Spleen (tissue), 7 donors: ENCODE results near the gene ABCC5.

Experiments
- POLR2A ChIP-seq, 3 donors: fragments of 450-650 bp; IDR thresholded peaks; one replicate each; pipeline ENCODE4 v1.5.1; 2017; ENCODE audit warnings: antibody characterized with exemption in 3 of 3, mild to moderate bottlenecking in 1 of 3
- POLR2AphosphoS5 ChIP-seq, 3 donors: sonication (generic); formaldehyde crosslinking; IDR thresholded peaks; one replicate each; pipeline ENCODE4 v1.5.1; 2017; ENCODE audit warnings: antibody characterized with exemption in 3 of 3
- TF ChIP-seq, protein P1 (sequence below), 11 experiments: fragments of 200-600 bp in 7 of 11; fragments of 450-650 bp in 4 of 11; sonication (generic) in 4 of 11; IDR thresholded peaks in 8 of 11; conservative IDR thresholded peaks in 3 of 11; 1 replicate in 7 of 11; 2 replicates in 4 of 11; pipeline versions ENCODE4 v1.4.0 to v1.8.0; 2016 to 2021; ENCODE audit warnings: antibody characterized with exemption in 11 of 11, inconsistent platforms in 4 of 11, mild to moderate bottlenecking in 1 of 11
- donor health status: DM: no; HTN: no; CAD: no; lungs with moderate emphysema.
- donor health status: DM: no; HTN: no; CAD: no.
- donor health status: DM: no; HTN: no; CAD: no.

DNA sequence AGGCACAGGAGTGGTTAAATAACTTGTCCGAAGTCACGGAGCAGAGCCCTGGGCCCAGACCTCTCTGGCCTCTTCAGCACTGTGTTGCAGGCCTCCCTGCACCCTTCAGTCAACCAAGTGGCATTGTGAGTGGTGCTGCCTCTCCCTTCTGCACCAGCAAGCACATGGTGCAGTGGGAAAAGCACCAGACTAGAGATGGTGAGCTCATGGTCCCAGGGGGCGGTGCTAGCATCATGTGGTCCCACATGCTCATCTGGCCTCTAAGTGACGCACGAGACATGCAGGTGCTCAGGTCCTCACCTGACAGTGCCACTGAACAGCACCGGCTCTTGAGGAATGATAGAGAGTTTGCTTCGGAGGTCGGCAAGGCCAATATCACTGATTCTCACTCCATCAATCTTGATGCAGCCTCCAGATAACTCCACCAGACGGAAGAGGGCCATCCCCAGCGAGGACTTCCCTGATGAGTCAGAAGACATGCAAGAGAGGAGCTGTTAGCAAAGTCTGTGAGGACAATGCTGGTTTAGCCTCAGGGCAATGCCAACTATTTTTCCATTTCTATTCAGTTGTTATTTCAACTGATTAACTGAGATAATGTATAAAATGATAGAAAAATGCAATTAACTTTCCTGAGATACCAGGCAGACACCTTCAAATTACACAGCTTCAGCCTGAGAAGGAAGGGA, 79.9 kb downstream of the ABCC5 start:
- TF ChIP-seq, protein P1, sequence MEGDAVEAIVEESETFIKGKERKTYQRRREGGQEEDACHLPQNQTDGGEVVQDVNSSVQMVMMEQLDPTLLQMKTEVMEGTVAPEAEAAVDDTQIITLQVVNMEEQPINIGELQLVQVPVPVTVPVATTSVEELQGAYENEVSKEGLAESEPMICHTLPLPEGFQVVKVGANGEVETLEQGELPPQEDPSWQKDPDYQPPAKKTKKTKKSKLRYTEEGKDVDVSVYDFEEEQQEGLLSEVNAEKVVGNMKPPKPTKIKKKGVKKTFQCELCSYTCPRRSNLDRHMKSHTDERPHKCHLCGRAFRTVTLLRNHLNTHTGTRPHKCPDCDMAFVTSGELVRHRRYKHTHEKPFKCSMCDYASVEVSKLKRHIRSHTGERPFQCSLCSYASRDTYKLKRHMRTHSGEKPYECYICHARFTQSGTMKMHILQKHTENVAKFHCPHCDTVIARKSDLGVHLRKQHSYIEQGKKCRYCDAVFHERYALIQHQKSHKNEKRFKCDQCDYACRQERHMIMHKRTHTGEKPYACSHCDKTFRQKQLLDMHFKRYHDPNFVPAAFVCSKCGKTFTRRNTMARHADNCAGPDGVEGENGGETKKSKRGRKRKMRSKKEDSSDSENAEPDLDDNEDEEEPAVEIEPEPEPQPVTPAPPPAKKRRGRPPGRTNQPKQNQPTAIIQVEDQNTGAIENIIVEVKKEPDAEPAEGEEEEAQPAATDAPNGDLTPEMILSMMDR (IDR thresholded peaks at IDR 0.05 in 8 of 11, conservative IDR thresholded peaks at IDR 0.05 in 3 of 11), result no peak
- TF ChIP-seq POLR2AphosphoS5 (IDR thresholded peaks at IDR 0.05), result no peak
- TF ChIP-seq POLR2A (IDR thresholded peaks at IDR 0.05), result no peak
